Measurements from ENCODE around the gene TENM3.

DNA sequence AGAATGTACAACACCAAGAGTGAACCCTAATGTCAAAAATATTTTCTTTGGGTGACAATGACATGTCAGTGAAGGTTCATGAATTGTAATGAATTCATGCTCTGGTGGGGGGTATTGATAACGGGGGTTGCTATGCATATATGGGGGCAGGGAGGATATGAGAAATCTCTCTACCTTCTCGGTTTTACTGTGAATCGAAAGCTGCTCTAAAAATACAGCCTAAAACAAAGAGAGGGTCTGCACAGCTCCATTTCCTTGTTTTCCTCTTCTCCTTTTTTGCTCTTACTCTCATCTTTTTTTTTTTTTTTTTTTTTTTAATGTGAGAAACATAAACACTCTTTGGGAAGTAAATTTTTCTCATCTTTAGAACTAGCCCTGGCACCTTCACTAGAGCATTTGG, 588.2 kb downstream of the TENM3 start:
- TF ChIP-seq, protein P1, sequence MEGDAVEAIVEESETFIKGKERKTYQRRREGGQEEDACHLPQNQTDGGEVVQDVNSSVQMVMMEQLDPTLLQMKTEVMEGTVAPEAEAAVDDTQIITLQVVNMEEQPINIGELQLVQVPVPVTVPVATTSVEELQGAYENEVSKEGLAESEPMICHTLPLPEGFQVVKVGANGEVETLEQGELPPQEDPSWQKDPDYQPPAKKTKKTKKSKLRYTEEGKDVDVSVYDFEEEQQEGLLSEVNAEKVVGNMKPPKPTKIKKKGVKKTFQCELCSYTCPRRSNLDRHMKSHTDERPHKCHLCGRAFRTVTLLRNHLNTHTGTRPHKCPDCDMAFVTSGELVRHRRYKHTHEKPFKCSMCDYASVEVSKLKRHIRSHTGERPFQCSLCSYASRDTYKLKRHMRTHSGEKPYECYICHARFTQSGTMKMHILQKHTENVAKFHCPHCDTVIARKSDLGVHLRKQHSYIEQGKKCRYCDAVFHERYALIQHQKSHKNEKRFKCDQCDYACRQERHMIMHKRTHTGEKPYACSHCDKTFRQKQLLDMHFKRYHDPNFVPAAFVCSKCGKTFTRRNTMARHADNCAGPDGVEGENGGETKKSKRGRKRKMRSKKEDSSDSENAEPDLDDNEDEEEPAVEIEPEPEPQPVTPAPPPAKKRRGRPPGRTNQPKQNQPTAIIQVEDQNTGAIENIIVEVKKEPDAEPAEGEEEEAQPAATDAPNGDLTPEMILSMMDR (IDR thresholded peaks at IDR 0.05; ENCODE audit: low read length): no peak
- no peak for TF ChIP-seq EZH2phosphoT487 (IDR thresholded peaks at IDR 0.05; ENCODE audit: low read length)
- no peak for TF ChIP-seq EZH2 (optimal IDR thresholded peaks at IDR 0.05; ENCODE audit: low read depth, low read length)

All from MM.1S (cell line).